Cardiac septum (tissue), 1 donor: ENCODE measurements around the gene DHRS1. TPM values are rescaled to one million over a fixed set of nuclear protein-coding genes. Genes with fewer than 3 reads are reported as not detected.
A peak's percentile ranks its signal among the peaks of the same experiment; 100 is the strongest.
"Not testable (repeated sequence)": the region's sequence is repeated elsewhere in the genome, so short reads cannot be mapped to it uniquely, and the experiment has no call there.

Experiments used
- DNase-seq: peaks from one replicate; pipeline ENCODE4 v3.0.0-alpha.2; 2020; ENCODE audit warnings: low spot score
- intact Hi-C: fragments of 100-400 bp; cut with DNase I; formaldehyde crosslinking; loops from one replicate; pipeline ENCODE4 v1.14.0; 2022
- total RNA-seq: library from RNA; stranded (reverse); fragmentation: NEBNext Ultra II Directional; extraction: Animal tissue kit (Norgen Biotek cat#: 25700); gene quantifications from one replicate; pipeline ENCODE4 v1.2.1, GENCODE V29; 2021
- donor health status: DM: no; HTN: no; CAD: no.

Gene DHRS1
- total RNA-seq, 1 donor from 2014 or later: 8.5 TPM

DNA sequence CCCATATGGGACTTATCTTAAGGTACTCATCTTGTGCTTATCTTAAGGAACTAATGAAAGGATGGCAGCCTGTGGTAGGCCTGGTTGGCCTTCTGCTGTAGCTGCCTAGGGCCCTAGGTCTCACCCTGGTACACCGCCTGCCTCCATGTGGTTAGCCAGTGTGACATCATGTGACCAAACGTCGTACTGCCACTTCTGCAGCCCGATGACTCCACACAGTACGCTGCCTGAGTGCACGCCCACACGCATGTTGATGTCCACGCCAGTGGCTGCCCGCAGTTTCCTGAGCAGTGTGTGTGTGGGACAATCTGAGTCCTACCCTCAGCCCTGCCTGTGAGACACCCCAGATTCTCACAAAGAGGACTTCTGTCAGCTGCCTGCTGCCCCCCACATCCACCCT lies 30.2 kb upstream of the DHRS1 start:
- intact Hi-C loops: no loop called here
- DNase-seq: peak; percentile 91

- no peak for DNase-seq
- intact Hi-C loops: no loop called here
These were observed 29.6 kb upstream of the DHRS1 start for GRCh38 chr14:24329073-24329663.

DNA sequence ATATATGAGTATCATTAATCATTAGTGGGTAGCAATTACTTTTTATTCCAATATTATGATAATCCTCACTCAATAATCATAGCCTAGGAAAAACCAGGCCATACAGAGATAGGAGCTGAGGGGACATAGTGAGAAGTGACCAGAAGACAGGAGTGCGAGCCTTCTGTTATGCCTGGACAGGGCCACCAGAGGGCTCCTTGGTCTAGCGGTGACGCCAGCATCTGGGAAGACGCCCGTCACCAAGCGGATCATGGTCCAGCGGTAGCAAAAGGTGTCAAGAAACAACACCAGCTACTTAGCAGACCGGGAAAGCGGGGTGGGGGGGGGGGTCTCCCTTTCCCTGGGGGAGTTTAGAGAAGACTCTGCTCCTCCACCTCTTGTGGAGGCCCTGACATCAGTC lies 28.3 kb upstream of the DHRS1 start:
- intact Hi-C loops, DNase-seq: not testable (repeated sequence)

DNA sequence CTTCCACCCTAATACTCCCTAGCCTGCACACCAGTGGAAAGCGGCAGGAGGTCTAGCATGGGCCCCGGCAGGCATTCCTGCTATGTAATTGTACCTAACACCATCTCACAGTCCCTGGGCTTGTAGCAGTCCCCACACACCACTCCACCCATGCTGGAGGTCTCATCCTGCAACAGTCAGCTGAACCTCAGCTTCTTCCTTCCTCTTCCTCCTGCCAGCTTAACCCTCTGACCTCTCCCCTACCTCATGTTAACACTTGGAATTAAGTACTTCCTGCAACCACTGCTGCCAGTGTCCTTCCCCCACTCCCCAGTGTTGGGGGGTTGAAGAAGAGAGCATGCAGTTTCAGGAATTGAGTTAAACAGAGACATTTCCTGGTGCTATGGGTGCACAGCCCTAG lies 27.7 kb upstream of the DHRS1 start:
- intact Hi-C loops: no loop called here
- DNase-seq: no peak

DNA sequence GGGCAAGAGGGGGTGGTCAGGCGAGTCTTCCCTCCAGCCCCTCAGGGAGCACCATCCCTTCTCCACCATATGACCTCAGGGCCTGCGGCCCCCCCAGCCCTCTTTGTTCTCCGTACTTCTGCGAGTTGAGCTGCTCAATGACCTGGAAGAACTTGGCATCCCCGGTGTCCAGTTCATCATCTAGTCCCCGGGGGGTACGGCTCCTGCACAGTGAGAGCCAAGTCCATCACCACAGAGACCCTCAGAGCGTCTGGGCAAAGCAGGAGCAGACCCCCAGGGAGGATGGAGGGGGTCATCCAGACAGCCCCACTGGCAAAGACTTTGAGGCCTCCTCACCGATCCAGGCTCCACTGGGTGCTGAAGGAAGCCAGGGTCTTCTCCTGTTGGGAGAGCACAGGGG lies 26.4 kb upstream of the DHRS1 start:
- intact Hi-C loops: no loop called here

DNA sequence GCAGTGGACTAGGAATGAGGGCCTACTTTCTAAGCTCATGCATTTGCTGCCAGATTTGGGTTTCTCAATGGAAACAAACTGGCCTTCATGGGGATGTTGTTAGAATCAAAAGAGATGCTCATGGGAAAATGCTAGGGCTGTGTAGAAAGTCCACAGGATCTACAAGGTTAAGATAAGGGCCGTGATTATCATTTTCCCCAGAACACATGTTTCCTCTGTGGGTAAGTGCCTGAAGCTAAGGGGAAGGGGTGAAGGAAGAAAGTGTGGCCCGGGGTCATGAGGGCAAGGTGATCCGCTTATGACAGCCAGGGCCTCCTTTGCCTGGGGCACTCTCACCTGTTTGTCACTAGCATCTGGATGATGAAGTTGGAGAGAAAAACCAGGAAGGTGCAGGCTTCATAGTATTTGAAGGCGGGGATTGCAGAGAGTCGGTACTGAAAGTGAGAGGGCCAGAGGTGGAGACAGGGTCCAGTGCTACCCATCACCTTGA lies 25.5 kb upstream of the DHRS1 start:
- DNase-seq: no peak
- intact Hi-C loops: no loop called here

More for the DNA sequence above, 26.4 kb upstream of the DHRS1 start:
- DNase-seq: no peak

GRCh38 chr14:24324024-24324423 lies 24.4 kb upstream of the DHRS1 start:
- intact Hi-C loops: no loop called here
- no peak for DNase-seq

- DNase-seq: no peak
- intact Hi-C loops: no loop called here
These were observed 23.8 kb upstream of the DHRS1 start for GRCh38 chr14:24323341-24323740.

- no peak for DNase-seq
These were observed 23.1 kb upstream of the DHRS1 start for GRCh38 chr14:24322672-24323071.

GRCh38 chr14:24321212-24321975 lies 21.8 kb upstream of the DHRS1 start:
- intact Hi-C loops: no loop called here
- no peak for DNase-seq

More at GRCh38 chr14:24322672-24323071, 23.1 kb upstream of the DHRS1 start:
- intact Hi-C loops: no loop called here

DNA sequence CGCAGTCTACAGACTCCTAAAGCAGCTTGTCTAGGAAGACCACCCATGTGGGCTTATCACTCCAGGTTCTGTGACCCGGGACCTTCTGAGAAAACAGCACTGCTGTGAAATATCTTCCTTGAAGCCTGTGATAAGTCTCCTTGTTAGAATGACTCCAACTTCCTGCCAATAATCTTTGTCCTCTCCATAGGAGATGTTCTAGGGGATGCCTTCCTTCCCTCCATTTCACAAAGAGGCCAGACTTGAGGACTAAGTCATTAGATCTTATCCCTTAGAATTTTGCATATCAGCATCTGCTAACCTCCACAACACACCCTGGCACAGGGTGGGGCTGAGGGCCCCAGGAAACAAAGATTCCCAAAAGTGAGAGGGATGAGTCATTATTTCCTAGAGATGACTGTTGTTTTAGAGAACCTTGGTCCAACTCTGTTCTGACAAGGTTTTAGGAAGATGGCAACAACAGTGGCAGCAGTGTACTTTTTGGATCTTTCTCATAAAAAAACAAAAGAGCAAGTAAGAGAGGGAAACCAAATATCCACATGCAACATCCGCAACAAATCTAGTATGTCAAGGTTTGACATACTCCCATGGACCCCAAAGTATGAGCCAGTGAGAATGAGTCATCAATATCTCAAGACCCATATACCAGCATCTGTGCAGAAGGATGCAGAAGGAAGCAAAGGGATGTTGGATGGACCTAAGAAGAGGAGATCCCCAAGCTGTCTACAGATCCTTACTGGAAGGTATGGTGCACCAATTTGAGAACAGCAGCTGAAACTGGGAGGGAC lies 17.8 kb upstream of the DHRS1 start:
- intact Hi-C loops: no loop called here

DNA sequence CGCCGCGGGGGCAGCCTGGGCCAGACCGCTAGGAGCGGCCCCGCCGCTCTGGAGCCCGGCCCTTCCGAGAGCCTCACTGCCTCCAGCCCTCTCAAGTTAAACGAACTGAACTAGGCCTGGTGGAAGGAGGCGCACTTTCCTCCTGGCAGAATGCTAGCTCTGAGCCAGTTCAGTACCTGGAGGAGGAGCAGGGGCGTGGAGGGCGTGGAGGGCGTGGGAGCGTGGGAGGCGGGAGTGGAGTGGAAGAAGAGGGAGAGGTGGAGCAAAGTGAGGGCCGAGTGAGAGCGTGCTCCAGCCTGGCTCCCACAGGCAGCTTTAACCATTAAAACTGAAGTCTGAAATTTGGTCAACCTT lies 17.0 kb upstream of the DHRS1 start:
- no peak for DNase-seq
- intact Hi-C loops: no loop called here

More for the DNA sequence above, 17.8 kb upstream of the DHRS1 start:
- DNase-seq: no peak

GRCh38 chr14:24315807-24316596 lies 16.4 kb upstream of the DHRS1 start:
- DNase-seq: no peak
- intact Hi-C loops: no loop called here

DNA sequence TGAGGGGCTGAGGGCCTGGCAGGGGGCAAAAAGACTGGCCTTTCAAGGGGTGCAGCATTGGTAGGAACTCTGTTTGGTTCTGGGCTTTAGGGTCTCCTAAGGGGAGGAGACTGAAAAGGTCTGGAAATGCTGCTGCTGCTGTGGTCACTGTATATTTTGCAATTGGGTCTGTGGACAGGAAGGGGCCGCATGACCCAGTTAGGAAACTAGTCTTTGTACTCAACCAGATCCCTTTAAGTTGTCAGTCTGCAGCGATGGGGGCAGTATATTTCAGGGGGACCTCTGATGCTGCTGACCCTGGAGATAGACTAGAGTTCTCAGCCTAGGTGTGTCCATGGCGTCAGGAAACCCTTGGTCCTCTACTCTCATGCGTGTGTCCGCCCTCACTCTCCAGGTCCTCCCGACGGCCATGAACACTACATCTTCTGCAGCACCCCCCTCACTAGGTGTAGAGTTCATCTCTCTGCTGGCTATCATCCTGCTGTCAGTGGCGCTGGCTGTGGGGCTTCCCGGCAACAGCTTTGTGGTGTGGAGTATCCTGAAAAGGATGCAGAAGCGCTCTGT lies 15.7 kb upstream of the DHRS1 start:
- DNase-seq: no peak
- intact Hi-C loops: no loop called here

GRCh38 chr14:24314377-24315193 lies 15.0 kb upstream of the DHRS1 start:
- intact Hi-C loops: no loop called here
- no peak for DNase-seq

GRCh38 chr14:24313913-24314312 lies 14.3 kb upstream of the DHRS1 start:
- no peak for DNase-seq
- intact Hi-C loops: no loop called here

DNA sequence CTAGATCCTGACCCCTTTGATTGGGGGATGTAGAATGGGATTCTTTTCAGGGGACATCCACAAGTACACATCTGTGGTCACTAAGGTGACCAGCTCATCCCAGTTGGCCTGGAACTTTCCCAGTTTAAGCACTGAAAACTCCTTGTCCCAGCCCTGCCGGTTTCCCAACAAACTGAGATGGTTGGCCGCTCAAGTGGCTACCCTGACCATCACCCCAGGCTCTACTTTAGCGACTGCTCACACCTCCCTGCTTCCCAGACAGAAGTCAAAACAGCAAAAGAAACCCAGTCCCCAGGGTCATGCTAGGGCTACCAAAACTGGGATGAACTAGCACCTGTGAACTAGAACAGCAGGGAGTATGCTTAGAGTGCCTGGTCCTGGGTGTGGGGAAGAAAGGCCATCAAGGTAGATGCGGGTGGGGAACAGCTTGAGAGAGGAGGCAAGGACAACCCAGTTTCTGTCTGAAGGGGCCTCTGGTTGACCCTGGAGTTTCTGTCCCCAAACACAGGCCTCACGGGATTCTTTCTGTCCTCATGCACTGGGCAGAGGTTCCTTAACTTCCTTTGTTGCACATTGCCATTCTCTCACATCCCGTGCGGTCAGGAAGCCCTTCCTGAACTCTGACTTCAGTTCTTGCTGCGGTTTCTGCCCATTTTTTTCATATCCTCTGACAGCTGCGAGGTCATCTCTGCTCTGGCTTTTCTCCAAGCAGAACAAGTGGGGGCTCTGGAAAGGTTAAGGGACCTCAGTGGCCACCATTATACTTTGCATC lies 13.3 kb upstream of the DHRS1 start:
- peak; percentile 89 for DNase-seq

More for the DNA sequence above, 13.3 kb upstream of the DHRS1 start:
- intact Hi-C loops: no loop called here
